HG03025 (cell line): Measurements from ENCODE around the gene MBOAT1.

Experiments used
- ATAC-seq: cut with Tn5 transposase; IDR thresholded peaks from one replicate; pipeline ENCODE4 v1.9.1; 2021; ENCODE audit warnings: mild to moderate bottlenecking, moderate library complexity; ENCODE audit not compliant: unreplicated experiment, low FRiP score

MBOAT1 gene

GRCh38 chr6:20112241-20112640, 100.0 kb downstream of the MBOAT1 start:
- ATAC-seq, result no peak

- ATAC-seq, result no peak
These were observed 101.8 kb downstream of the MBOAT1 start for GRCh38 chr6:20110478-20110877.

- ATAC-seq, result no peak
These were observed 102.7 kb downstream of the MBOAT1 start for GRCh38 chr6:20109526-20109925.

GRCh38 chr6:20105838-20106237, 106.4 kb downstream of the MBOAT1 start:
- no peak for ATAC-seq

- ATAC-seq, result no peak
These were observed 107.6 kb downstream of the MBOAT1 start for GRCh38 chr6:20104696-20105095.

- ATAC-seq, result no peak
These were observed 109.7 kb downstream of the MBOAT1 start for GRCh38 chr6:20102397-20103073.

GRCh38 chr6:20099156-20099555, 113.1 kb downstream of the MBOAT1 start:
- ATAC-seq, result no peak

- ATAC-seq, result no peak
These were observed 113.9 kb downstream of the MBOAT1 start for GRCh38 chr6:20098267-20098876.

GRCh38 chr6:20096536-20096935, 115.7 kb downstream of the MBOAT1 start:
- ATAC-seq, result no peak

- ATAC-seq, result no peak
These were observed 116.8 kb downstream of the MBOAT1 start for GRCh38 chr6:20095436-20095835.

GRCh38 chr6:20092071-20092566, 120.2 kb downstream of the MBOAT1 start:
- no peak for ATAC-seq

- ATAC-seq, result no peak
These were observed 125.3 kb downstream of the MBOAT1 start for GRCh38 chr6:20086992-20087391.

- no peak for ATAC-seq
These were observed 126.5 kb downstream of the MBOAT1 start for GRCh38 chr6:20085817-20086216.

GRCh38 chr6:20084411-20084810, 127.9 kb downstream of the MBOAT1 start:
- no peak for ATAC-seq

- no peak for ATAC-seq
These were observed 140.3 kb downstream of the MBOAT1 start for GRCh38 chr6:20071998-20072397.

GRCh38 chr6:20070047-20070446, 142.2 kb downstream of the MBOAT1 start:
- no peak for ATAC-seq

- no peak for ATAC-seq
These were observed 143.2 kb downstream of the MBOAT1 start for GRCh38 chr6:20069021-20069522.

GRCh38 chr6:20068421-20068988, 143.8 kb downstream of the MBOAT1 start:
- no peak for ATAC-seq

GRCh38 chr6:20061952-20062351, 150.3 kb downstream of the MBOAT1 start:
- no peak for ATAC-seq

GRCh38 chr6:20060252-20060651, 152.0 kb downstream of the MBOAT1 start:
- ATAC-seq, result no peak

GRCh38 chr6:20058912-20059311, 153.4 kb downstream of the MBOAT1 start:
- ATAC-seq, result no peak
